GM18520 (cell line): ENCODE measurements around the gene TMEM176B.

Experiments used
- ATAC-seq: cut with Tn5 transposase; IDR thresholded peaks from one replicate; pipeline ENCODE4 v1.9.1; 2021; ENCODE audit not compliant: unreplicated experiment

The TMEM176B gene

GRCh38 chr7:150754951-150755350 lies 45.2 kb downstream of the TMEM176B start:
- ATAC-seq, result no peak

- no peak for ATAC-seq
These were observed 46.1 kb downstream of the TMEM176B start for GRCh38 chr7:150753826-150754603.

DNA sequence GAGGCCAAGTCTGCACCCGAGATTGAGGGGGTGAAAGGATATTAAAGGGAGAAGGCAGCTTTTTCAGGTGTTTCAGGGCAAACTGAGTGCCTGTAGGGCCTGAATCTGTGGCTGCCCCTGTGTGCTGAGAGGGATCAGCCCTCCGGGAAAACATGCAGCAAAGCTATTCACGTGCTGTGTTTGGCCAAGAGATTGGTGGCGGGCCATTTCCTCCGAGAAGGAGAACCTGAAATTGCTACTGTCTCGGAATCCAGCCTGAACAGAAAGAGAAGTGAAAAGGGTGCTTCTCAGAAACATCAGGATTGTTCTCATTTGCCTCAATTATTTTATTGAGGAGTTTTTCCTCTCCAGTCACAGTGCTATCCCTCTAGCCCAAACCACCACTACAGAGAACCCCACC lies 46.9 kb downstream of the TMEM176B start:
- ATAC-seq, result no peak

DNA sequence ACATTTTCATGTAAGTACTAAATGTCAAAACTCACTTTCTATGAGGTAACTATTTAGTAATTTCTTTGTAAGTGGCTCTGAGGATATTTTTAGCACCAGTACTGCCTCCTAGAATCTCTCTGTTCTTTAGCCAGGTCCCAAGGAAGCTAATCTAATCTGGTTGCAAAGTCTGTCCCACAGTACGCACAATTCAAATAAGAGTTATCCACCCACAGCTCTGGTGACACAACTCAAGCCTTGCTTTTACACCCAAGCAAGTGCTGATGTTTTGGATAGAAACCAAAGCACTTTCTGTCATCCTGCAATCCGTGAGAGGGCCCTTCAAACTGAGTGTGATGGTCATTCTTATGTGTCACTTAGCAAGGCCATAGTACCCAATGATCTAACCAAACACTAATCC lies 48.5 kb downstream of the TMEM176B start:
- no peak for ATAC-seq

- no peak for ATAC-seq
These were observed 51.8 kb downstream of the TMEM176B start for GRCh38 chr7:150748376-150748775.

- ATAC-seq, result no peak
These were observed 53.2 kb downstream of the TMEM176B start for GRCh38 chr7:150746921-150747320.

DNA sequence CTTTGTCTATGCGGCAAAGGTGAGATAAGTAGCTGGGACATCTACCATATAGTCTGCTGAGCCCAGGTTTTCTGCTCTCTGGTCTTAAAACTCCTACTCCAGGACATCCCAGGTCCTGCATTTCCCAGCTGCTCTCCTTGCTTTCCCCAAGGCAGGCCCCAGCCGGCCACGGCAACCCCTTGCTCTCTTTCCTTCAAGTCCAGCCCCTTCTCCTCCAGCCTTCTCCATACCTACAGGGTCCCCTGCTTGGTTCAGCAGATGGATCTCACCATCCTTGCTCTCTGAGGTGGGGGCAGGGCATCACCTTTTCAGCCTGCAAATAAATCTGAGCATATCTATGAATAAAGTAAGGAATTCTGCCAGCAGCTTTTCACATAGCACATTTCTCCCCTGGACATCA lies 54.3 kb downstream of the TMEM176B start:
- ATAC-seq, result no peak

- no peak for ATAC-seq
These were observed 55.1 kb downstream of the TMEM176B start for GRCh38 chr7:150745086-150745485.

- ATAC-seq, result no peak
These were observed 56.0 kb downstream of the TMEM176B start for GRCh38 chr7:150744041-150744656.

GRCh38 chr7:150742286-150742968 lies 57.7 kb downstream of the TMEM176B start:
- no peak for ATAC-seq
